Ascending aorta (tissue), 2 donors: ENCODE measurements around the gene MTREX. TPM values are rescaled to one million over a fixed set of nuclear protein-coding genes. Genes with fewer than 3 reads are reported as not detected.

Experiments
- DNase-seq, 2 donors: peaks; one replicate each; pipeline ENCODE4 v3.0.0-alpha.2; 2019; ENCODE audit warnings: low spot score in 2 of 2
- H3K27ac ChIP-seq, 2 donors: fragments of 200-600 bp; sonication (generic); one replicate each; pipeline ENCODE4 v1.5.1; 2016 to 2017; ENCODE audit warnings: mild to moderate bottlenecking in 1 of 2
- H3K27me3 ChIP-seq: fragments of 200-600 bp; sonication (generic); one replicate; pipeline ENCODE4 v1.5.1; 2017
- H3K36me3 ChIP-seq, 2 donors: fragments of 200-600 bp; sonication (generic); one replicate each; pipeline ENCODE4 v1.5.1; 2016
- H3K4me1 ChIP-seq, 2 donors: fragments of 200-600 bp; sonication (generic); one replicate each; pipeline ENCODE4 v1.5.1; 2016 to 2017; ENCODE audit warnings: mild to moderate bottlenecking in 1 of 2
- H3K4me3 ChIP-seq, 2 donors: fragments of 200-600 bp; sonication (generic); one replicate each; pipeline ENCODE4 v1.5.1; 2016 to 2017; ENCODE audit warnings: mild to moderate bottlenecking in 1 of 2
- H3K9me3 ChIP-seq, 2 donors: fragments of 200-600 bp; sonication (generic); one replicate each; pipeline ENCODE4 v1.5.1; 2016
- intact Hi-C: fragments of 100-400 bp; cut with DNase I; formaldehyde crosslinking; loops from one replicate; pipeline ENCODE4 v1.15.1; 2023
- total RNA-seq: library from RNA; depleted of rRNA; stranded (reverse); fragments of >200 nt; gene quantifications from one replicate; pipeline ENCODE4 v1.1.0, GENCODE V29; 2016
- TF ChIP-seq, protein P1 (sequence below), 3 experiments: fragments of 200-600 bp in 2 of 3; fragments of 450-650 bp in 1 of 3; sonication (generic) in 2 of 3; IDR thresholded peaks; one replicate each; pipeline ENCODE4 v1.5.1; 2016 to 2019; ENCODE audit warnings: antibody characterized with exemption in 3 of 3, mild to moderate bottlenecking in 1 of 3, moderate library complexity in 1 of 3

The MTREX gene
- total RNA-seq, 1 donor from 2014 or later = 17.1 TPM

DNA sequence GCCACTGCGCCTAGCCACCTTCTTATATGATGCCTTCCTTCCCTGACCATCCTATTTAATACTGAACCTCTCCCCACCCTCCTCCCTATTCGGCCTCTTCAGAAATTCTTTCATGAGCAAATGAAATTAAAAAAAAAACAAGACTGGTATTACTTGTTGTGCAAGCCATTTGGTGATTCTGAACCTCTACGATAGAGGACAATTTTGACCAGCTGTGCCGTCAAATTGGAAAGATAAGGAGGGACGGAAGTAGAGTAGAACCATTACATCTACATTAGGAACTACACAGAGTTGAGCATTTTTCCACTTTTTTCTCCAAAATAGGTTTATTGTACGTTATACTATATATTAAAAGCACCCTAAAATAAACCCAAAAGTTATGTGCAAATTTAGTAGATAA lies 3.2 kb upstream of the MTREX start:
- no peak for DNase-seq
- H3K4me3 ChIP-seq = no peak overlapping the region
- peaks cover 12 to 37% of the 10 kb centered on the region in 2 donors for H3K4me1 ChIP-seq
- H3K9me3 ChIP-seq = no peaks in the 10 kb centered on the region
- H3K27ac ChIP-seq = no peak overlapping the region
- intact Hi-C loops = loop anchor here (10.0 kb wide), 1 partner anchor 1870 kb away; the partner anchor contains the start of gene GPBP1
- TF ChIP-seq, protein P1, sequence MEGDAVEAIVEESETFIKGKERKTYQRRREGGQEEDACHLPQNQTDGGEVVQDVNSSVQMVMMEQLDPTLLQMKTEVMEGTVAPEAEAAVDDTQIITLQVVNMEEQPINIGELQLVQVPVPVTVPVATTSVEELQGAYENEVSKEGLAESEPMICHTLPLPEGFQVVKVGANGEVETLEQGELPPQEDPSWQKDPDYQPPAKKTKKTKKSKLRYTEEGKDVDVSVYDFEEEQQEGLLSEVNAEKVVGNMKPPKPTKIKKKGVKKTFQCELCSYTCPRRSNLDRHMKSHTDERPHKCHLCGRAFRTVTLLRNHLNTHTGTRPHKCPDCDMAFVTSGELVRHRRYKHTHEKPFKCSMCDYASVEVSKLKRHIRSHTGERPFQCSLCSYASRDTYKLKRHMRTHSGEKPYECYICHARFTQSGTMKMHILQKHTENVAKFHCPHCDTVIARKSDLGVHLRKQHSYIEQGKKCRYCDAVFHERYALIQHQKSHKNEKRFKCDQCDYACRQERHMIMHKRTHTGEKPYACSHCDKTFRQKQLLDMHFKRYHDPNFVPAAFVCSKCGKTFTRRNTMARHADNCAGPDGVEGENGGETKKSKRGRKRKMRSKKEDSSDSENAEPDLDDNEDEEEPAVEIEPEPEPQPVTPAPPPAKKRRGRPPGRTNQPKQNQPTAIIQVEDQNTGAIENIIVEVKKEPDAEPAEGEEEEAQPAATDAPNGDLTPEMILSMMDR (IDR thresholded peaks at IDR 0.05) = no peak
- peaks cover 4 to 8% of the 10 kb centered on the region in 2 donors for H3K36me3 ChIP-seq
- no peaks in the 10 kb centered on the region for H3K27me3 ChIP-seq

DNA sequence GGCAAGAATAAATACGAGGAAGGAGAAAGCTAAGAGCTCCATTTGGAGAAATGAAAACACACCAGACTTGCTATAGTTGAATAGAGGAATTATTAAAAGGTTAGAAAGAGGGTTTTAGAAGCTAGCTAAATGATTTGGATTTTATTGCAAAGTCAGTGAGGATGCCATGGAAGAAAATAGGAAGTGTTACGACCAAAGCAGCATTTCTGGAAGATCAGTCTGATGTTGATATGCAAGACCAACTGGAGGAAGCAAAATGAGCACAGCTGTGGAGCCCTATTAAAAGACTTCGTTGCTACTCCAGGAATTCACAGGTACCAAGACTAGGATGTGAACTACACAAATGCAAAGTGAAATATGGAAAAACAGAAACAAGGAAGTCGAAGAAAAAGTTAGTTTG lies 2.4 kb upstream of the MTREX start:
- H3K4me1 ChIP-seq = peaks cover 12 to 42% of the 10 kb centered on the region in 2 donors
- no peaks in the 10 kb centered on the region for H3K9me3 ChIP-seq
- no peak for DNase-seq
- H3K36me3 ChIP-seq = peaks cover 4 to 8% of the 10 kb centered on the region in 2 donors
- no peak overlapping the region for H3K27ac ChIP-seq
- peak overlapping the region in 1 of 2 donors; percentile 76 for H3K4me3 ChIP-seq
- TF ChIP-seq, protein P1 (IDR thresholded peaks at IDR 0.05) = no peak
- intact Hi-C loops = loop anchor here (10.0 kb wide), 1 partner anchor 1869 kb away; the partner anchor contains the start of gene GPBP1
- no peaks in the 10 kb centered on the region for H3K27me3 ChIP-seq

DNA sequence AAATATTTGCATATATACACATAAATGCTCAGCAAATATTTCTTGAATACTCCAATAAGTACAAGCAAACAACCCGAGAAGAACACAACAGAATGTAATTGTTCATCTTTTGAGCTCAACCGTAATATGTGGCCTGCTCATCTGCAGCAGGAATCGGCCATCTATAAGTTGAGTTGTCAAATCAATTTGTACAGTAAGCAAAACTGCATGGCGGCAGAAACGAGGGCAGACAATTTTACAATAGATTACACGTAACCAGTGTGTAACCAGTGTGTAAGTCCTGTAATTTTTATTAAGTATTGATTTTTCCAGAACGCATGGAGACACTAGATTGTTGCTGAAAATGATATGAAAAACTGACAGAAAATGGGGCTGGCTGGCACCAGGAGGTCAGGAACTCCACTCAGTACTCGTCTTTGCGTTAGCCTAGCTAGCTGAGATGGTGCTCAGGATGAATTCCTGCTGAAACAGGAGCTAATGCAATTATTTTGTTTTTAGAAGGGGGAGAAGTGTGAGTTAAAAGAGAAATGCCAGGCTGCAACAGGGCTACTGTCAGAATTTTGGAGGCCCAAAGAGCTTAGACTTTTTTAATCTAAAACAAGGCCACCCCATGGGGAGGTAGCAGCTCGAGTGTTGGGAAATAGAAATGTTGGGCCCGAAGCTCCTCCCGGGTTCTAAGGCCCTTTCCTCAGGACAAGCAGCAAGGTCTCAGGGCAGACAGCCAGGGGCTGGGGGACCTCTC lies 977 bp upstream of the MTREX start:
- Histone ChIP-seq H3K4me3 (peak overlapping the region; percentile 76 to 92), H3K4me1 (peaks cover 12 to 44% of the 10 kb centered on the region in 2 donors), H3K27me3 (no peaks in the 10 kb centered on the region), H3K9me3 (no peaks in the 10 kb centered on the region), H3K36me3 (no peaks in the 10 kb centered on the region), H3K27ac (peak overlapping the region; percentile 80 to 87)
- intact Hi-C loops = loop anchor here (1.0 to 10.0 kb wide), 2 partner anchors 12 to 1868 kb away; partner anchors contain the start of gene GPBP1
- TF ChIP-seq, protein P1 (IDR thresholded peaks at IDR 0.05) = no peak
- no peak for DNase-seq

DNA sequence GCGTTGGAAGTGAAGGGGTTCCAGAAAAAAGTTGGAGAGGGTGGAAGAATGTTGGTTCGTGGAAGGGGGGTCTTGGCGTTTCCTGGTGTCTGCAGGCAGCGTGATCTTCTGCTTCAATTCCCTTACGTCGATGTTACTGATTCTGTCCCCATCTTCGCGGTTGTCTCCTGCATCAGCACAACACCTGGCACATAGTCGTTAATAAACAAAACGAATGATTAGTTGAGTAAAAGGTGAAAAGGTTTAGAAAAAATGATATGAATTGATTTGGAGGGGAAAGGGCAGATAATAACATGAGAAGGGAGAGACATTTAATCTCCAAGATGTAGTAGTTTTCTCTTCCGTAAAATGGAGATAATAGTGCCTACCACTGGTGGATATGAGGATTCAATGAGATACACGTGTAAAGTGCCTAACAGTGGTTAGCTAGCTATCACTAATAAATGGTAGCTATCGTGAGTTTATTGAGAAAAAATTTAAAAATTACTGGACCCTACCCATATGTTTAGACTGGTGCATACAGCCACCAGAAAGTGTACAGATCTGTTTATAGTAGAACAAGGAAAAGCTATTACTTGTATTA lies 556 bp downstream of the MTREX start:
- no peak for DNase-seq
- H3K27me3 ChIP-seq = no peaks in the 10 kb centered on the region
- H3K36me3 ChIP-seq = no peaks in the 10 kb centered on the region
- H3K27ac ChIP-seq = peak overlapping the region; percentile 80 to 87
- H3K9me3 ChIP-seq = no peaks in the 10 kb centered on the region
- peaks cover 12 to 44% of the 10 kb centered on the region in 2 donors for H3K4me1 ChIP-seq
- intact Hi-C loops = loop anchor here (10.0 kb wide), 1 partner anchor 1866 kb away; the partner anchor contains the start of gene GPBP1
- TF ChIP-seq, protein P1 (IDR thresholded peaks at IDR 0.05) = no peak
- H3K4me3 ChIP-seq = peak overlapping the region; percentile 76 to 92

DNA sequence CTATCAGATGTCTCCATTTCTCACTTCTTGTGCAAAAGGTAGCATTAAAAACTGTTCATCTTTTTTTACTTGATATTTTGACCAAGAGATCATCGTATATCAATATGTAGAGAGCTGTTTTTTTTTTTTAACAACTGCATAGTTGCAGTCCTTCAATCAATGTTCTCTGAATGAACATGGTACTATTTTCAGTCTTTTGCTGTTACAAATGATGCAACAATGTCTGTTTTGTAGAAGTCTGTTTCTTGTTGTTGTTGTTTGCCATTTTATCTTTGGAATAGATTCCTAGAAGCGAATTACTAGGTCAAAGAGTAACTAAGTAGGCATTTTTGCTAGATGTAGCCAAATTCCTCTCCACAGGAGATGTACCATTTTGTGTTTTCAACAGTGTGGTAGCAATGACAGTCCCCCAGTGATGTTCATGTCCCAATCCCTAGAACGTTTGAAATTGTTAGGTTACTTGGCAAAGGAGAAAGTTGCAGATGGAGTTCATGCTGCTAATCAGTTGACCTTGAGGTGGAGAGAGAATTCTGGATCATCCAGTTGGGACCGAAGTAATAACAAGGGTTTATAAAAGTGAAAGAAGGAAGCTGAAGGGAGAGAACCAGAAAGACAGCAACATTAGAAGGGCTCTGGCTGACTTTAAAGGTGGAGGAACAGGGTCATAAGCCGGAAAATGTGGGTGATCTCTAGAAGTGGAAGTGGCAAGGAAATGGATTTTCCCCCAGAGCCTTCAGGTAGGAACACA lies 6.3 kb downstream of the MTREX start:
- no peak overlapping the region for H3K4me3 ChIP-seq
- no peaks in the 10 kb centered on the region for H3K27me3 ChIP-seq
- no peaks in the 10 kb centered on the region for H3K9me3 ChIP-seq
- no peak overlapping the region for H3K27ac ChIP-seq
- H3K36me3 ChIP-seq = no peaks in the 10 kb centered on the region
- no peak for DNase-seq
- H3K4me1 ChIP-seq = peaks cover 0 to 13% of the 10 kb centered on the region in 2 donors
- intact Hi-C loops = no loop called here
- TF ChIP-seq, protein P1 (IDR thresholded peaks at IDR 0.05) = no peak
